CD14-positive monocyte (primary cell): ENCODE measurements around the gene HDAC8. TPM values are rescaled to one million over a fixed set of nuclear protein-coding genes. Genes with fewer than 3 reads are reported as not detected.

ENCODE experiments used
- DNase-seq, 3 donors: peaks; one replicate each; pipeline ENCODE4 v3.0.0-alpha.2; 2011 to 2022
- H2AFZ ChIP-seq: 2 replicates; pipeline ENCODE4 v1.6.0; 2012; ENCODE audit warnings: mild to moderate bottlenecking, low read depth, low read length, inconsistent platforms; ENCODE audit not compliant: insufficient read depth, poor library complexity, severe bottlenecking
- H3K27ac ChIP-seq, 2 donors: 1 replicate in 1 of 2; 2 replicates in 1 of 2; pipeline ENCODE4 v1.5.1; 2012 to 2013; ENCODE audit warnings: low read length in 2 of 2, control low read depth in 1 of 2, inconsistent platforms in 1 of 2, low read depth in 1 of 2, mild to moderate bottlenecking in 1 of 2
- H3K27me3 ChIP-seq, 2 donors: one replicate each; pipeline versions ENCODE4 v1.6.0 to v1.6.1; 2011 to 2013; ENCODE audit warnings: low read length in 2 of 2; ENCODE audit not compliant: control insufficient read depth in 2 of 2, insufficient read depth in 2 of 2
- H3K36me3 ChIP-seq, 2 donors: replicated peaks in 1 of 2; 1 replicate in 1 of 2; 2 replicates in 1 of 2; pipeline versions ENCODE4 v1.5.1 to v1.6.1; 2012 to 2013; ENCODE audit warnings: low read length in 2 of 2, control low read depth in 1 of 2, inconsistent platforms in 1 of 2, mild to moderate bottlenecking in 1 of 2; ENCODE audit not compliant: insufficient read depth in 2 of 2, control insufficient read depth in 1 of 2
- H3K4me1 ChIP-seq, 2 donors: 1 replicate in 1 of 2; 2 replicates in 1 of 2; pipeline versions ENCODE4 v1.5.1 to v1.6.1; 2012 to 2013; ENCODE audit warnings: low read length in 2 of 2, control low read depth in 1 of 2, inconsistent platforms in 1 of 2, mild to moderate bottlenecking in 1 of 2, moderate library complexity in 1 of 2; ENCODE audit not compliant: insufficient read depth in 2 of 2, control insufficient read depth in 1 of 2
- H3K4me2 ChIP-seq: replicated peaks from 2 replicates; pipeline ENCODE3; 2012; ENCODE audit warnings: low read length, moderate library complexity, mild to moderate bottlenecking; ENCODE audit not compliant: poor library complexity, severe bottlenecking; ENCODE audit errors: extremely low read depth
- H3K4me3 ChIP-seq, 3 experiments: fragments of 200-600 bp in 1 of 3; sonication (generic) in 1 of 3; replicated peaks in 1 of 3; 1 replicate in 2 of 3; 2 replicates in 1 of 3; pipeline ENCODE4 v1.5.1; 2011 to 2013; ENCODE audit warnings: low read length in 3 of 3, mild to moderate bottlenecking in 3 of 3, control low read depth in 2 of 3, low read depth in 2 of 3, inconsistent platforms in 1 of 3, moderate library complexity in 1 of 3
- H3K79me2 ChIP-seq: 2 replicates; pipeline ENCODE4 v1.6.0; 2012; ENCODE audit warnings: mild to moderate bottlenecking, control low read depth, inconsistent platforms, low read length, moderate library complexity; ENCODE audit not compliant: insufficient read depth
- H3K9ac ChIP-seq: 2 replicates; pipeline ENCODE4 v1.6.0; 2017; ENCODE audit warnings: low read length, mild to moderate bottlenecking; ENCODE audit not compliant: insufficient read depth, poor library complexity, severe bottlenecking
- H3K9me3 ChIP-seq, 2 donors: replicated peaks in 1 of 2; 1 replicate in 1 of 2; 2 replicates in 1 of 2; pipeline versions ENCODE4 v1.5.1 to v1.6.1; 2012 to 2013; ENCODE audit warnings: low read length in 2 of 2, control low read depth in 1 of 2; ENCODE audit not compliant: control insufficient read depth in 1 of 2, insufficient read depth in 1 of 2
- H4K20me1 ChIP-seq: 2 replicates; pipeline ENCODE4 v1.6.0; 2012; ENCODE audit warnings: mild to moderate bottlenecking, low read length, control low read depth, moderate library complexity; ENCODE audit not compliant: insufficient read depth
- H3K27ac Mint-ChIP-seq, 7 donors: one replicate each; pipeline ENCODE4 v1.8.0; 2020; ENCODE audit warnings: mild to moderate bottlenecking in 7 of 7, mixed read lengths in 7 of 7, moderate library complexity in 6 of 7, inconsistent platforms in 2 of 7
- H3K27me3 Mint-ChIP-seq, 3 donors: one replicate each; pipeline ENCODE4 v1.8.0; 2021 to 2022; ENCODE audit warnings: low read depth in 3 of 3, mild to moderate bottlenecking in 3 of 3, mixed read lengths in 3 of 3, moderate library complexity in 3 of 3, inconsistent platforms in 1 of 3
- H3K36me3 Mint-ChIP-seq, 2 donors: one replicate each; pipeline ENCODE4 v1.8.0; 2020; ENCODE audit warnings: mixed read lengths in 2 of 2, inconsistent platforms in 1 of 2, mild to moderate bottlenecking in 1 of 2
- H3K4me1 Mint-ChIP-seq: one replicate; pipeline ENCODE4 v1.8.0; 2020; ENCODE audit warnings: mild to moderate bottlenecking, mixed read lengths
- H3K4me3 Mint-ChIP-seq, 2 donors: one replicate each; pipeline ENCODE4 v1.8.0; 2020; ENCODE audit warnings: mild to moderate bottlenecking in 2 of 2, mixed read lengths in 2 of 2, moderate library complexity in 1 of 2
- H3K9me3 Mint-ChIP-seq, 7 donors: one replicate each; pipeline ENCODE4 v1.8.0; 2020 to 2022; ENCODE audit warnings: mixed read lengths in 7 of 7, mild to moderate bottlenecking in 6 of 7, moderate library complexity in 6 of 7, inconsistent platforms in 2 of 7
- WGBS: methylation state at CpG from one replicate; pipeline ENCODE4 v1.1.5; 2013; ENCODE audit warnings: missing lambda C conversion rate; ENCODE audit not compliant: insufficient coverage; 5-methylcytosine and 5-hydroxymethylcytosine counted together
- intact Hi-C, 2 donors: fragments of 100-400 bp; cut with micrococcal nuclease; formaldehyde crosslinking; loops; one replicate each; pipeline versions ENCODE4 v1.15.0 to v1.15.1; 2023
- polyA plus RNA-seq, 3 donors: library from polyadenylated mRNA; depleted of rRNA in 1 of 3; unstranded in 2 of 3; stranded (reverse) in 1 of 3; fragments of 300-500 nt in 2 of 3; fragments of >200 nt in 1 of 3; fragmentation: Illumina TruSeq in 2 of 3; gene quantifications; 1 replicate in 2 of 3; 2 replicates in 1 of 3; pipeline ENCODE4 v1.2.3, GENCODE V29; 2012 to 2021
- TF ChIP-seq, protein P1 (sequence below): fragments of 200-600 bp; IDR thresholded peaks from one replicate; pipeline ENCODE4 v1.8.0; 2022; ENCODE audit warnings: antibody characterized with exemption, mild to moderate bottlenecking

Gene HDAC8
- polyA plus RNA-seq, 3 donors: 14.3 to 22.9 (median 20.5) TPM

DNA sequence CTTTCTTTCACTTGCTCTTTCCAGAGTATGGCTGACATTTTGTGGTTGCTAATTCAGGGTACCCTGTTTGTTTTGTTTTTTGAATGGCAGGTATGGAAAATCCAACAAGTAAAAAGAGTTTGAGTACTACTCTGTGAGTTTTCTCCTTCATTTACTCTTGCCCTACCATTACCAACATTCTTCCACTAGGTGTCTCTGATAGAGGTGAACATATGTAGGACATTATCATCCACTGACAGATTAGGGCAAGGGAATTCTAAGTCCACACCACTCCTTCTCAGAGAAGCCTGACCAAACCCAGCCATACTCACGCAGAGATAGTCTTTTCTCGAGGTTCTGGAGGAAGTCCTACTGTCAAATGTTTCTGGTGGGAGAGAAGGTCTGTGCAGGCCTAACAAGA lies 36.7 kb upstream of the HDAC8 start:
- Histone ChIP-seq H3K9ac (no peak overlapping the region), H3K4me3 (no peak overlapping the region), H3K79me2 (no peaks in the 10 kb centered on the region), H3K4me2 (no peak overlapping the region), H3K36me3 (no peaks in the 10 kb centered on the region), H3K4me1 (no peaks in the 10 kb centered on the region), H3K27ac (no peak overlapping the region), H4K20me1 (no peaks in the 10 kb centered on the region), H3K9me3 (no peaks in the 10 kb centered on the region), H2AFZ (no peak overlapping the region), H3K27me3 (no peaks in the 10 kb centered on the region)
- DNase-seq: no peak
- Mint-ChIP-seq H3K27me3 (peaks cover 0 to 5% (median 0%) of the 10 kb centered on the region in 3 donors), H3K36me3 (no peaks in the 10 kb centered on the region), H3K4me1 (no peaks in the 10 kb centered on the region), H3K27ac (no peak overlapping the region), H3K4me3 (no peak overlapping the region), H3K9me3 (no peaks in the 10 kb centered on the region)
- TF ChIP-seq, protein P1, sequence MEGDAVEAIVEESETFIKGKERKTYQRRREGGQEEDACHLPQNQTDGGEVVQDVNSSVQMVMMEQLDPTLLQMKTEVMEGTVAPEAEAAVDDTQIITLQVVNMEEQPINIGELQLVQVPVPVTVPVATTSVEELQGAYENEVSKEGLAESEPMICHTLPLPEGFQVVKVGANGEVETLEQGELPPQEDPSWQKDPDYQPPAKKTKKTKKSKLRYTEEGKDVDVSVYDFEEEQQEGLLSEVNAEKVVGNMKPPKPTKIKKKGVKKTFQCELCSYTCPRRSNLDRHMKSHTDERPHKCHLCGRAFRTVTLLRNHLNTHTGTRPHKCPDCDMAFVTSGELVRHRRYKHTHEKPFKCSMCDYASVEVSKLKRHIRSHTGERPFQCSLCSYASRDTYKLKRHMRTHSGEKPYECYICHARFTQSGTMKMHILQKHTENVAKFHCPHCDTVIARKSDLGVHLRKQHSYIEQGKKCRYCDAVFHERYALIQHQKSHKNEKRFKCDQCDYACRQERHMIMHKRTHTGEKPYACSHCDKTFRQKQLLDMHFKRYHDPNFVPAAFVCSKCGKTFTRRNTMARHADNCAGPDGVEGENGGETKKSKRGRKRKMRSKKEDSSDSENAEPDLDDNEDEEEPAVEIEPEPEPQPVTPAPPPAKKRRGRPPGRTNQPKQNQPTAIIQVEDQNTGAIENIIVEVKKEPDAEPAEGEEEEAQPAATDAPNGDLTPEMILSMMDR: no peak
- WGBS: no CpG with 5 or more reads among the region's 2 CpGs
- intact Hi-C loops: no loop called here

DNA sequence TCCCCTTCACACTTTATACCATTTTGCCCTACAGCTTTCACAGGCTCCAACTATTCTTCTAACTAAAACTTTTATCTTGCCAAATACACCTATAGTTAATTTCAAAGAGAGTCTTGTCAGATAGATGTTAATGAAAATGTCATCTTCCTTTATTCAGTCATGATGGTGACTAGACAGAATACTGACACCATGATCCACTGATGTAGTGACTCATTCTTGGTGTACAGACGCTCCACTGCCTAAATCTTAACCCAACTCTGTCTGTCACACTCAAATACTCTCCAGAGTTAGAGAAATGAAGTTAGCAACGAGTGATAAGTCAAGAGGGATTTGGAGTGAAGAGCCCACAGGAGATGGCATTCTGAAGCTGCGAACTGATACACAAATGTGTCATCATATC lies 32.1 kb upstream of the HDAC8 start:
- no peaks in the 10 kb centered on the region for H3K27me3 ChIP-seq
- no peaks in the 10 kb centered on the region for H3K79me2 ChIP-seq
- H3K4me1 Mint-ChIP-seq: peaks cover 2% of the 10 kb centered on the region
- H3K4me2 ChIP-seq: no peak overlapping the region
- H3K27ac Mint-ChIP-seq: no peak overlapping the region
- no peak overlapping the region for H3K9ac ChIP-seq
- no peaks in the 10 kb centered on the region for H3K36me3 Mint-ChIP-seq
- intact Hi-C loops: no loop called here
- H3K4me3 ChIP-seq: no peak overlapping the region
- H3K27me3 Mint-ChIP-seq: peaks cover 0 to 4% (median 0%) of the 10 kb centered on the region in 3 donors
- H3K27ac ChIP-seq: no peak overlapping the region
- TF ChIP-seq, protein P1: no peak
- H3K4me1 ChIP-seq: no peaks in the 10 kb centered on the region
- H3K9me3 Mint-ChIP-seq: no peaks in the 10 kb centered on the region
- DNase-seq: peak in 1 of 3 donors; percentile 2
- no peaks in the 10 kb centered on the region for H3K36me3 ChIP-seq
- H3K9me3 ChIP-seq: no peaks in the 10 kb centered on the region
- no CpG with 5 or more reads among the region's 3 CpGs for WGBS
- H3K4me3 Mint-ChIP-seq: no peak overlapping the region
- no peak overlapping the region for H2AFZ ChIP-seq
- no peaks in the 10 kb centered on the region for H4K20me1 ChIP-seq
